Lower leg skin (tissue), 4 donors: Measurements from ENCODE around the gene SRRM3. TPM values are rescaled to one million over a fixed set of nuclear protein-coding genes. Genes with fewer than 3 reads are reported as not detected.
"Not testable (repeated sequence)": the region's sequence is repeated elsewhere in the genome, so short reads cannot be mapped to it uniquely, and the experiment has no call there.

Experiments
- DNase-seq, 2 donors: peaks; one replicate each; pipeline ENCODE4 v3.0.0-alpha.2; 2019; ENCODE audit warnings: low spot score in 2 of 2
- H3K4me3 ChIP-seq: fragments of 200-600 bp; sonication (generic); 2 replicates; pipeline ENCODE4 v1.5.1; 2017; ENCODE audit warnings: mild to moderate bottlenecking, low read depth; ENCODE audit not compliant: poor library complexity, severe bottlenecking
- CTCF ChIP-seq, 3 donors: fragments of 450-650 bp; IDR thresholded peaks; one replicate each; pipeline ENCODE4 v1.5.1; 2016; ENCODE audit warnings: antibody characterized with exemption in 3 of 3, mild to moderate bottlenecking in 3 of 3, moderate library complexity in 2 of 3
- POLR2A ChIP-seq, 2 donors: fragments of 450-650 bp; IDR thresholded peaks; one replicate each; pipeline ENCODE4 v1.6.1; 2016 to 2017; ENCODE audit warnings: antibody characterized with exemption in 2 of 2, mild to moderate bottlenecking in 1 of 2, moderate library complexity in 1 of 2
- WGBS, 2 donors: methylation state at CpG; one replicate each; pipeline ENCODE4 v1.1.5; 2018; 5-methylcytosine and 5-hydroxymethylcytosine counted together
- intact Hi-C: fragments of 100-400 bp; cut with DNase I; formaldehyde crosslinking; loops from one replicate; pipeline ENCODE4 v1.15.0; 2023; ENCODE audit warnings: low total_unique reads
- total RNA-seq, 4 donors: library from RNA; depleted of rRNA; stranded (reverse); fragments of >200 nt; gene quantifications; one replicate each; pipeline ENCODE4 v1.1.0, GENCODE V29; 2016

Gene SRRM3
- total RNA-seq, 4 donors from 2014 or later: 7.5 to 12.3 (median 9.4) TPM

GRCh38 chr7:76224695-76225094, 23.0 kb downstream of the SRRM3 start:
- TF ChIP-seq POLR2A (IDR thresholded peaks at IDR 0.05): no peak
- no peak for TF ChIP-seq CTCF (IDR thresholded peaks at IDR 0.05)
- 28 to 30% methylated on average over 11 of the region's 11 CpGs for WGBS, 2 donors
- no peak overlapping the region for H3K4me3 ChIP-seq
- DNase-seq: no peak
- intact Hi-C loops: no loop called here

GRCh38 chr7:76225379-76225778, 23.7 kb downstream of the SRRM3 start:
- DNase-seq: no peak
- TF ChIP-seq CTCF (IDR thresholded peaks at IDR 0.05) (no peak), POLR2A (IDR thresholded peaks at IDR 0.05) (no peak)
- H3K4me3 ChIP-seq: no peak overlapping the region
- intact Hi-C loops: no loop called here
- 9 to 13% methylated on average over 10 to 11 of the region's 11 CpGs for WGBS, 2 donors

- 56 to 61% methylated on average over 2 of the region's 2 CpGs for WGBS, 2 donors
- intact Hi-C loops: no loop called here
- no peak overlapping the region for H3K4me3 ChIP-seq
- DNase-seq: no peak
- no peak for TF ChIP-seq CTCF (IDR thresholded peaks at IDR 0.05)
- TF ChIP-seq POLR2A (IDR thresholded peaks at IDR 0.05): no peak
Measured at GRCh38 chr7:76225951-76226350, 24.3 kb downstream of the SRRM3 start.

- H3K4me3 ChIP-seq, intact Hi-C loops, DNase-seq: not testable (repeated sequence)
- WGBS, 2 donors: 79 to 86% methylated on average over 1 of the region's 1 CpG
Measured at GRCh38 chr7:76226878-76227423, 25.3 kb downstream of the SRRM3 start.

- no peak for DNase-seq
- intact Hi-C loops: no loop called here
- TF ChIP-seq POLR2A (IDR thresholded peaks at IDR 0.05): no peak
- no peak for TF ChIP-seq CTCF (IDR thresholded peaks at IDR 0.05)
- H3K4me3 ChIP-seq: no peak overlapping the region
- 82 to 83% methylated on average over 5 of the region's 5 CpGs for WGBS, 2 donors
Measured at GRCh38 chr7:76230214-76230613, 28.5 kb downstream of the SRRM3 start.

- no peak for TF ChIP-seq CTCF (IDR thresholded peaks at IDR 0.05)
- no peak for TF ChIP-seq POLR2A (IDR thresholded peaks at IDR 0.05)
- WGBS, 2 donors: 57 to 61% methylated on average over 6 of the region's 6 CpGs
- no peak overlapping the region for H3K4me3 ChIP-seq
- intact Hi-C loops: no loop called here
- DNase-seq: no peak
Measured at GRCh38 chr7:76231071-76231470, 29.4 kb downstream of the SRRM3 start.
